Medulla oblongata (tissue), 1 donor: ENCODE results near the gene B3GAT3.
"Not testable (repeated sequence)": the region's sequence is repeated elsewhere in the genome, so short reads cannot be mapped to it uniquely, and the experiment has no call there.

Experiments
- DNase-seq: peaks from one replicate; pipeline ENCODE4 v3.0.0-alpha.2; 2015; ENCODE audit errors: extremely low spot score

B3GAT3 gene

DNA sequence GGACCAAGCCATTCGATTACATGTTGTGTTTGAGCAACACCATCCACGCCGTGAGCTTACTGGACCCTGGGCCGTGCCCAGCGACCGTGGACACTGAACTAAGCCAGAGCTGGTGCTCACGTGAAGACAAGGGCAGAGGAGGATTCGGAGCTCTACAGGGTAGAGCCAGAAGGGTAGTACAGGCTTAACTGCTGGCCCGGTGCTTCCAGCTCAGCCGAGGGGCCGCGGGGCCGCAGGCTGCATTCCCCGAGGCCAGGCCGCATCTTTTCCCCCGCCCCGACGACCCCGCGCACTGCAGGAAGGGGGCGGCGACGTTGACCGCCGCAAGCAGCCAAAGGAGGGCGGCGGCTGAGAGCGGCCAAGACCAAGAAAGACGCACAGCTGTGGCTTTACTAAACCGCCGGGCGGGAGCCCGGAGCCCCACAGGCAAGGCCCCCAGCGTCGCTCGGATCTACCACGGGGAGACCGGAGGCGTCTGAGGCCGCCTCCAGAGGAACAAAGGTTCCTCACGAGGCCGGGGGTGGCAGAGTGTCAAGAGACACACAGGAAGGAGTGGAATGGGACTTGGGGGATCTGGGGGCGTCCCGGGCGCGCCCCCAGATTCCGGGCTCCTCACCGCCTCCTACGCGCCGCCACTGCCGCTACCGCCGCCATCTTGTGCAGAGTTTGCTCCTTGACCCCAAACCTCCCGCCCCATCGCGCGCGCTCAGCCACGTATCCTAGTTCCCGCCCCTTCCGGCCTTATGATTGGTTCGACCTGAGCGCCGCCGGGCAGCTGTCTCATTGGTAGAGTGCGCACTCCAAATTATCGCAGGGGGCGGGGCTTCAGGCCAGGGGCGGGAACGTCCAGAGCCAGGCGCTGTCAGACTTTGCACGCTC lies 24.4 kb upstream of the B3GAT3 start, which contains the start of gene GANAB:
Gene GANAB, minus strand, starts transcription at position 668 of the 879 bp plus-strand sequence. Its CDS starts 14 bp downstream, at position 654.
- peak; percentile 99 for DNase-seq

DNA sequence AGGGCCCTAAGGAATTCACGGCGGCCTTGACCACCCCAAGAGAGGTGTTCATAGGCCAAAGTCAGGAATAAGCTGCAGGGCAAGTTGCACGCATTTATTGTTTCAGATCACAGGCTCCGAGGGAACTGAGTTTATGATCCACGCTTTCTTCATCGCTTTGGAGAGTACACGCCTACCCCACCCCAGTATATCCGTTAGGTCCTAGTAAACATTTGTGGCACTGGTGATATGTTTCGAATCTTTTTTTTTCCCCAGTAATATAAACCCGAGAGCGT lies 23.8 kb upstream of the B3GAT3 start:
- no peak for DNase-seq

DNA sequence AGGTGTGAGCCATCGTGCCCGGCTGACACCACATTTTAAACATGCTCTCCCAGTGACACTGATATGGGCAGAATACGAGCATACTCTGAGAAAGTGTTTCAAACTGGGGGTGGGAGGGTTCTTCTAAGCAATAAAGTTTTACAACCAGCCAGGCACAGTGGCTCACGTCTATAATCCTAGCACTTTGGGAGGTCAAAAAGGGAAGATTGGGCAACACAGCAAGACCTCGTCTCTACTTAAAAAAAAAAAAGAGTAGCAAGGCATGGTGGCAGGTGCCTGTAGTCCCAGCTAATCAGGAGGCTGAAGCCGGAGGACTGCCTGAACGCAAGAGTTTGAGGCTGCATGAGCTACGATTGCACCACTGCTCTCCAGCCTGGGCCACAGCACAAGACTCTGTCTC lies 22.4 kb upstream of the B3GAT3 start:
- DNase-seq, result no peak

DNA sequence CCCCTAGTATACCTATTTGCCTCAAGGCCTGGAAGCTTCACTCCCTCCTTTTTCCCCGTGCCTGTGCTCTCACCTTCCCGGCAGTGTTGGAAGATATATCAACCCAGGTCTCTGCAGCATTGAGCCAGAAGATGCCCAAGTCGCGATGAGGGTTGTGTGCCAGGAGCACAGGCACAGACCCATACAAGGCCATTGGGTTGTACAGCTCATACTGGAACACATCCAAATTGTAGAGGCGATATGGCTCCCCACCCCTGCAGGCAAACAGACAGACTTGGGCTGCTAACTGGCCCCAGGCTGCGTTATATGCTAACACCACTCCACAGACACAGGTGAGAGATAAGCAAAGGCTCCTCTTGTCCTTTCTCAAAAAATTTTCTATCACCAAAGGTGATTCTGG lies 10.7 kb upstream of the B3GAT3 start:
- DNase-seq, result no peak

DNA sequence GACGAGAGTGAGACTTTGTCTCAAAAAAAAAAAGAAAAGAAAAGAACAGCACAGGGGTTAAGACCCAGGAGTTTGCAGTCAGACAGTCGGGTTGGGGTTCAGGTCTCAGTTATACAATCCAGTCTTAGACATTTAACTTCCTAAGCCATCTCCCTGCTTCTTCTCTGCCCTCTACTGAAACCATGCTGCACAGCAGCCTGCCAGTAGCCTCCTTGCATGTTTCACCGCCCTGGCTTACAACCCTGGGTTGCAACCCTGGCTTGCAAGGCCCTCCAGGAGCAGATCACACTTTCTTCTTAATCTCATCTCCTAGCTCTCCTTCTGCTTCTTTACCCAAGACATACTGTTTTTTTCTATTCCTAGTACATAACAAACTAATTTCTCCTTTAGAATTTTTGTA lies 5.9 kb upstream of the B3GAT3 start:
- DNase-seq, result no peak

DNA sequence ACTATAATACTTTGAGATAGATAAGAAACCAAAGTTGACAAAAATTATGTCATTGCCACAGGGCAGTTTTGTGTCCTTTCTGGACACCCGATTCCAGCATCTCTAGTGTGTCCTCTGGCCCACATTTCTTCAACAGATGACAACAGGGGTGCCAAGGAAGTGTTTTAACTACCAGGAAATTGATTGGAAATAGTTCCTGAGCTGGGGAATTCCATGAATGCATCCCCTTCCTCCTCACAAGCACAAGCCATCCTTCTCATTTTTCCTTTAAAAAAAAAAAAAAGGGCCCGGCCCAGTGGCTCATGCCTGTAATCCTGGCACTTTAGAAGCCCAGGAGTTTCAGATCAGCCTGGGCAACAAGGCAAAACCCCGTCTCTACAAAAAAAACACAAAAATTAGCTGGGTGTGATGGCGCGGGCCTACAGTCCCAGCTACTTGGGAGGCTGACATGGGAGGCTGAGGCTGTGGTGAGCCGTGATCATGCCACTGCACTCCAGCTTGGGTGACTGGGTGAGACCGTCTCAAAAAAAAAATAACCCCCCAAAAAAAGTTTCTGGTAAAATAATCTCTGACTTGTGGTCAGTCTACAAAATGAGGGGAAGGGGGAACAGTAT lies 797 bp upstream of the B3GAT3 start:
- DNase-seq, result no peak

DNA sequence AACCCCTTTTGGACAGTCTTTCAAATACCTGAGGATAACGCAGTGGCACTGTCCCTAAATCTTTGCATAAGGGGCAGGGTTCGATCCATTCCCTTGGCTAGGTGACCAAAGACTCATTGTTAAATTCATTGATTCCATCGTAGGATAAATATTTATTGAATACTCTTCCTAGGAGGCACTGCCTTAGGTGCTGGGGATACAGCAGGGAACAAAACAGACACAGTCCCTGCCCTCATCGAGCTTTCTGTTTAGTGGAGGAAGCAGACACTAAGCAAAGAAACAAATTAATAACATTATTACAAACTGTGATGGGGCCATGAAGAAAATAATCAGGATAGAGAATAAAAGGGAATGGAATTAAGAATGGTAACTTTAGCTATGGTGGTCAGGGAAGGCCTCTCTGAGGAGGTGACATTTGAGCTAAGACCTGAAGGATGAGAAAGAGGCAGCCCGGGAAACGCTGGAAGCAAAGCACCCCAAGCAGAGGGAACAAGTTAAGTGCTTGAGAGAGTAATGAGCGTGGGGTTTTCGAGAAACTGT lies 689 bp downstream of the B3GAT3 start:
- no peak for DNase-seq

DNA sequence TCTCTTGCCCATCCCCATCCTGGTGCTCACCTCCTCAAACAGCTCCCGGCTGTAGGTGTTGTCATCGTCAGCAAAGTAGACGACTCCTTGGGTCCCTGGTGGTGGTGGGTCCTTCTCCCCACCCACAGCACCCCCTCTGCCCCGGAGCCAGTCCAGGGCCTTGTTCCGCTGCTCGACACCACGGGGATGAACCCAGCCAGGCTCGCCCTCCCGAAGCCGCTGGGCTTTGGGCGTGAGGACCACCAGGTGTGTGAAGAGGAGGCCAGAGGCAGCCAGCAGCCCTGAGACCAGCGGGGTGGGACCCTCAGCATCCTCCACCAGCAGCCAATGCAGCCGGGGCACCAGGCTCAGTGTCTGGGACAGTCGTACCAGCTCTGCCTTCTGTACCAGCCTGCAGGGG lies 4.8 kb downstream of the B3GAT3 start:
- not testable (repeated sequence) for DNase-seq

DNA sequence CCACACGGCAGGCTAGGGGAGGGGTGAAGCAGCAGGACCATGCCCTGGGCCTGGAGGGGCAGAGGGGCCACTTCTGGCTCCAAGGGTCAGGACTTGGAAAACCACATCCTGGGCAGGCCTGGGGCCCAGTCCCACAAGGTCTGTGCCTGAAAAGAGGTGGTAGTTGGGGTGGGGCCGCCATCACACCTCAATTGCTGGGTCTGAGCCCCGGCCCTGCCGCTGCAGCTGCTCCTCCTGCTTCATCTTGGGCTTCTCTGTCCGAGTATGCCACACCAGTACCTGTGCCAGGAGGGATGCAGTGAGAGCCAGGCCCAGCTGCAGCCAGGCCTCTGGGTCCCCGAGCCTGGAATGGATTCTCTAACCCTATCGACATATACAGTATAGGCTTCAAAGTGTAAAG lies 6.3 kb downstream of the B3GAT3 start:
- no peak for DNase-seq

DNA sequence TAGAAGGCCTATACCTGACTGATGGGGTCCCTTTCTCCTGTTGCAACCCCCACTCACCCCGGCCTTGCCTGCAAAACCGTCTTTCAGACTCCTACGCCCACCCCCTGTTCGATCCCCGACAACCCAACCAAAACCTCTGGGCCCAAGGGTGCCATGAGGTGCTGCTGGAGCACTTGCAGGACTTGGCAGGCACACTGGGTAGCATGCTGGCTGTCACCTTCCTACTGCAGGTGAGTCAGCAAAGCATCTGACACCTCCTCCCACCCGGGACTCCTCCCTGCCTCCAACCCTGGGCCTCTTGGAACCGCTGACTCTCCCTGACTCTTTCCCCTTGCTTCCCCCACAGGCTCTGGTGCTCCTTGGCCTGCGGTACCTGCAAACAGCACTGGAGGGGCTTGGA lies 7.5 kb downstream of the B3GAT3 start:
- DNase-seq, result no peak

DNA sequence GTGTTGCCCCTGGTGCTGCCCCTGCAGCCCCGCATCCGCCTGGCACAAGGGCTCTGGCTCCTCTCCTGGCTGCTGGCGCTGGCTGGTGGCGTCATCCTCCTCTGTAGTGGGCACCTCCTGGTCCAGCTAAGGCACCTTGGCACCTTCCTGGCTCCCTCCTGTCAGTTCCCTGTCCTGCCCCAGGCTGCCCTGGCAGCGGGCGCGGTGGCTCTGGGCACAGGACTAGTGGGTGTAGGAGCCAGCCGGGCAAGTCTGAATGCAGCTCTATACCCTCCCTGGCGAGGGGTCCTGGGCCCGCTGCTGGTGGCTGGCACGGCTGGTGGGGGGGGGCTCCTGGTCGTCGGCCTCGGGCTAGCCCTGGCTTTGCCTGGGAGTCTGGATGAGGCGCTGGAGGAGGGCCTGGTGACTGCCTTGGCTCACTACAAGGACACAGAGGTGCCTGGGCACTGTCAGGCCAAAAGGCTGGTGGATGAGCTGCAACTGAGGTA lies 8.5 kb downstream of the B3GAT3 start:
- DNase-seq, result no peak

DNA sequence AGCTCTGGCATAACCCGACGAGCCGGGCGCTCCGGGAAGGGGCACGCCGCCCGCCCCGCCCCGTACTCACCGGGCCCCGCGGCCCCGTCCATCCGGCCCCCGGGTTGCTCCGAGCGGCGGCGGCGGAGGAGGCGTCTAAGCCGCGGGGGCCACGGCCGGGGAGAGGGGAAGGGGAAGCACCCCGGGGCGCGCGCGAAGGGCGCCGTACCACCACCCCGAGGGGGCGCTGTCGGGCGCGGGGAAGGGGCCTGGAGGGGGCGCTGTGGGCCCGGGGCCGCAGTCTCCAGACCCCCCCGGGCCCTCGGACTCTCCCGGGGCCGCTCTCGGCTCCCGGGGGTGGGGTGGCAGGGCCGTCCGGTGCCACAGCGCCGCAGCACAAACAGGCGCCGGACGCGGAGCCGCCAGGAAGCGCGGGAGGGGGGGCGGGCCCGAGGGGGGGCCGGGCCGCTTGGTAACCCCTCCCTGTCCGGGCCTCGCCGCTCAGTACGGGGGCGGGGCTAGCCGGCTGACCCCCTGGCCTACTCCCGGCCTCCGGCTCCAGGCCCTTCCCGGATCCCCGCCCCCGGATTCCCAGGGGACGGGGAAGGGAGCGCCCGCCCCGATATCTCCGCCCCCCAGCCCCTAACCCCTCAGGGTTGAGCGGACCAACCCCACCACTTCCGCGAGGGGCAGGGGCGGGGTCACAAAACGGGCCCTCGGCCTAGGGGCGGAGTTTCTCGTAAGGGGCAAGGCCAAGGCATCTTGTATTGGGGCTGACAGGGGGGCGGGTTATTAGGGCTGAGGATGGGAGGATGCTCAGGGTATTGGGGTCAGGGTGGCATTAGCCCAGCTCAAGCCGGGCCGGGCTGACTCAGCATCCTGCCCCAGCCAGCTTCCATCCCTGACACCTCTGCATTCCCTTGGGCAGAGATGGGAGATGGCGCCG lies 9.2 kb downstream of the B3GAT3 start, which contains the start of the genes EML3 and ROM1:
Gene EML3, minus strand, starts transcription at position 410 of the 925 bp plus-strand sequence. Its CDS starts 318 bp downstream, at position 92.
Gene ROM1, plus strand, starts transcription at position 892 of the 925 bp plus-strand sequence. Its CDS starts 25 bp downstream, at position 917.
- peak; percentile 89 for DNase-seq

DNA sequence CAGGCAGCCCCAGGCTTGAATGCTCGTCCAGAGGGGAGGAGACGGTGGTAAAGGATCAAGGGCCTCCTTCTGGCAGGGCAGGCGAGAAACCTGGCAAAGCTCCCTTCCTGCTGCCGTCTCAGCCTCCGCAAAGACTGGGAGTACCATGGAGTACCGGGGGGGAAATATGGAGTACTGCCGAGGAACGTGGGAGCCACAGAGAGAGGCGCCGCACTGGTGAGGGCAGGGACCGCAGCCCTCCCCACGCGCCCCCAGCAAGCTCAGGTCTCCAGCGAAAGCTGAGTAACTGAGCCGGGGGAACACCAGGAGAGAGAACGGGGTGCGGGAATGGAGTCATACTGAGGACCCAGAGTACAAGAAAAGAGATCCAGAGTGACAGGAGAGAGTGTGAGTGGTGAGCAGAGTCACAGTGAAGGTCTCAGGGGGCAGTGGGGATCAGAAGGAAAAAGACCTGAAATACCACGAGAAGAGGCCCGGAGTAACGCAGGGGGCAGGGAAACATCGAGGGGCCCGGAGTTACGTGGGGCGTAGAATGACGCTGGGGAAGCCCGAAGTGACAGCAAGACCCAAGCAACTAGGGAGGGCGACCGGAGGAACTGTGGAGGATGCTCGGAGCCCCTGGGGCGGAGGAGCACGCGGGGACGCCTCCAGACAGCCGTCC lies 10.0 kb downstream of the B3GAT3 start:
- no peak for DNase-seq

DNA sequence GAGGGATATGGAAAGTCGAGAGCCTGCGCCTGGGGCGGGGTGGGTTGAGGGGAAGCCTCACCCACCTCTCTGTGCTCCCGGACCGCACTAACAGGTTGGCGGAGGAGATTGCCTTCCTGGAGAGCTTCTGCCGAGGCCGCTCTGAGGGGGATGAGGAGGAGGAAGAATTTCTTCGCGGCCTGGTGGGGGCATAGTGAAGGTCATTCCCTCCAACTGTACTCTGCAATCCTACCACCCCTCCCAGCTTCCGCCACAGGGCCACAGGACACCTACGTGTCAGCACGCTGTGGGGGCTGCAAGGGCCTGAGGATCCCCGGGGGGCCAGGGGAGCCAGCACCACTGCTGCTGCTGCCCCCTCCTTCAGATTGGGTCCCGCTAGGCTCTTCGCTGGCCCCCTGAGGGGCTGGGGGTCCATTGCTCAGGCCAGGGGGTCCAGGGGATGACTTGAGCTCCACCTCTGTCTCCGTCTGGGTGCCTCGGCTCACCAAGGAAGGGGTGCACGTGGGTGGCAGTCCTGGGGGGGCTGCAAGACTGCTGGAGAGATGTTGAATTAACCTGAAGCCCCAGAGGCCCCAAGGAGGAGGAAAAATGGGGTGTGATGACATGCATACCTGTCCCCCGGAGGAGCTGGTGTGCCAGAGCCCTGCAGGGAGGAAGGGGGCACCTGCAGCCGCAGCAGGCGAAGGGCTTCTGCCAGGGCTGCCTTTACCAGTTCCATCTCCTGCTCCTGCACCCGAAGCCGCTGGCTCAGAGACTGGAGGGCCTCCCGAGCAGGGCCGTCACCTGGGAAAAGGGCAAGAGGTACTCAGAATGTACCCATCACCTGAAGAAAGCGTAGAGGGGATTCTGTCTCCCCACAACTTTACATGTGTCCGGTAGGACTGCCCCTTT lies 10.7 kb downstream of the B3GAT3 start:
- DNase-seq, result no peak

DNA sequence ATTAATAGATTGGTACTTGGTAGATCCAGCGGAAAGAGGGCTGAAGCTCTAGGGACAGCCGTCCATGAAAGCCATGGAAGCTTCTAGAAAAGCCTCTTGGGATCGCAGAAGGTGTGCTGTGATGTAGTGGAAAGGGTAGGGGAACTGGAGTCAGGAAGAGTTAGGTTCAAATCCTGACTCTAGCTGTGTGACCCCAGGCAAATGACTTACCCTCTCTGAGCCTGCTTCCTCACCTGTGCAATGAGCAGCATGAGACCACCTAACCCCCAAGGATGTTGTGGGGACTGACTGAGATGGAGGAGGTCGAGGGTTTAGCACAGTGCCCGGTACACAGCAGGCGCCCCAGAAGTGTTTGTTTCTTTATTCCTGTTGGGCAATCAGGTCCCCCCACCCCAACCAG lies 11.4 kb downstream of the B3GAT3 start:
- DNase-seq, result no peak

DNA sequence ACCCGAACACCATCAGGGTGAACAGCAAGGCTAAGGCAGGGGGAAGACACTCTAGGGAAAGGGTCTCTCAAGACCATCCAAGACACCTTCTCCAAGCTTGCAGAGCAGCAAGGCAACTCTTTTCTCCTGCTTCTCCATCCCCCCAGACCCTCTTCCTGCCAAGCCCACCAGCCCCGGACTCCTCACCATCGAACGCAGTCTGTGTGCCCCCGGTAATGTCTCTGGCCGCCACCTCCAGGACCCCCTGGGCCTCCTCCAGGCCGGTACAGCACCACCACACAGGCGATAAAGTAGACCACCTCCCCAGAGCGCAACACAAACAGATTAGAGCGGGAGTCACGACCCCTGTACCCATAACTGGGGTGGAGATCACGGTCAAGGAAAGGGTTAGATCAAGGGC lies 13.0 kb downstream of the B3GAT3 start:
- no peak for DNase-seq

DNA sequence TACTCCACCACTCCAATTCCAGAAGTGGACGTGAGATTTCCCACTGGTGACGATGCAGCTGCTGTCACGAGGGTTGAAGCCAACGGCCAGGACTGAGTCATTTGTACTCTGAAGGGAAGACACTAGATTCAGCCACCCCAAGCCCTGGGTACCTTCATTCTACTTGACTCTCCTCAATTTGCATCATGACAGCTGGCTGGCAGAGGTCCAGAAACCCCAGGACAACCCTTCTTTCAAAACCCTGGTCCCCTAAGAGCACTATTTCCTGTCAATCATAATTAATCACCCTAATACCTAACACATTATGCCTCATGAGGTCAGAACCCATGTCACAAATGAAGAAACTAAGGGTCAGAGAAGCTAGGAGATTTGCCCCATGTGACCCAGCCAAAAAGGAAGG lies 14.1 kb downstream of the B3GAT3 start:
- DNase-seq, result no peak

DNA sequence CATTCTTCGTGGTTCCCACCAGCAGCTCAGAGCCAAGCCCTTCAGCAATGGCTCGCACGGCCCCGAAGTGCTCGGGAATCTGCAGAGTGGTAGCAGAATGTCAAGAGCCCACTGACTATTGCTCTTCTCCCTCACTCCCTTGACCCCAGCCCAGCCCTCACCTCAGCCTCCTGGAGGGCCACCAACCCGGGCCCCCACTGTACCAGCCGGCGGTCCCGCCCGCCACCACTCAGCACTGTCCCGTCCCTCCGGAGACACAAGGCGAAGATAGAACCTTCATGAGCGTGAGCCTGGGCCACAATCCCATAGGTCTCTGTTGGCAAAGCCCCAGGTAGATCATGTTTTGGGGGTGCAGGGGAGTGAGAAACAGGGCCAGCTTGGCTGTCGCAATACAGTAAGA lies 15.9 kb downstream of the B3GAT3 start:
- DNase-seq, result no peak

DNA sequence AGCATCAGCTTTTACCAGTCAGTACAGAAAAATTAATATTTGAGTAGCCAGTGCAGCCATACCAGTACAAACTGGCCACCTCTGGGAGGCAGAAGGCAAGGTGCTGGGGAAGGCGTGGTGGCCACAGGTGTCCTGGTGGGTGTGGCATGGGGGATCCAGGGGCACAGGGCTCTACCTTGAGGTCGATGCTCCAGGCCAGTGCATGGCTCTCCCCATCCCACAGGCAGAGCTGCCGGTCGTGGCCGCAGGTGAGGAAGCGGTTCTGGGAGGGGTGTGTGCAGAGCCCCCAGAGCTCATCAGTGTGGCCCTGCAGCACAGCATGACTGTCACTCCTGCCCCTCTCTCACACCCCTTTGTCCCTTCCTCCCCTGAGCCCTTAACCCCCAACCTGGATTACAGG lies 16.3 kb downstream of the B3GAT3 start:
- DNase-seq, result no peak

DNA sequence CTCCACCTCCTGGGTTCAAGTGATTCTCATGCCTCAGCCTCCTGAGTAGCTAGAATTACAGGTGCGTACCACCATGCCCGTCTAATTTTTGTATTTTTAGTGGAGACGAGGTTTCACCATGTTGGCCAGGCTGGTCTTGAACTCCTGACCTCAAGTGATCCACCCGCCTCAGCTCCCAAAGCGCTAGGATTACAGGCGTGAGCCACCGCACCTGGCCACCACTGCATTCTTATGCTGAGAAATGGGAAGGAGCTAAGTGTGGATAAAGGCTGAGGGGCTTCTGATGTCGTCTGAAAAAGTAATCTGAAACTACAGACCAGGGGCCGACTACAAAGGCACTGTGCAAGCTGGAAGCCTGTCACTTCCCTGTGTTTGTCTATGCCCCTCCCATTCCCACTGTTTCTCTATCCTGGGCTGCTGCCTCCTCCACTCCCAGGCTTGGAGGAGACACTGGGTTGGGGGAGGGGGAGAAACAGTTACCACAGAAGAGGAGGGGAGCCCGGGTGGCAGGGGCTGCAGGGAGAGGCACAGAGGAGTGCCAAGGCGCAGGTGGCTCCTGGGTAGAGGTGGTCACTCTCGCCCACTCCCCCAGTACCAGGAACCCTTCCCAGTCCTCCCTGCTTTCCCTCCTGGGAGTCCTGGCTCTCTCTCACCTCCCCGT lies 17.2 kb downstream of the B3GAT3 start:
- DNase-seq, result no peak
